Stimulated activated CD8-positive, alpha-beta memory T cell treated with anti-CD3 and anti-CD28 coated beads, Interleukin-4, amount 100 ng/mL, for 24 hours (primary cell): ENCODE measurements around the gene ARSB.
"Not testable (repeated sequence)": the region's sequence is repeated elsewhere in the genome, so short reads cannot be mapped to it uniquely, and the experiment has no call there.

ENCODE experiments used
- DNase-seq: peaks from one replicate; pipeline ENCODE4 v3.0.0-alpha.2; 2020; ENCODE audit warnings: low read depth

ARSB gene

GRCh38 chr5:78903353-78903752 is 81.8 kb downstream of the ARSB start:
- no peak for DNase-seq

GRCh38 chr5:78899922-78900362 is 85.2 kb downstream of the ARSB start:
- DNase-seq: no peak

GRCh38 chr5:78896132-78896531 is 89.0 kb downstream of the ARSB start:
- DNase-seq: no peak

GRCh38 chr5:78895616-78896015 is 89.5 kb downstream of the ARSB start:
- no peak for DNase-seq

- no peak for DNase-seq
Measured at GRCh38 chr5:78893940-78894677, 91.0 kb downstream of the ARSB start.

- no peak for DNase-seq
Measured at GRCh38 chr5:78890667-78891379, 94.3 kb downstream of the ARSB start.

- no peak for DNase-seq
Measured at GRCh38 chr5:78889369-78890140, 95.6 kb downstream of the ARSB start.

GRCh38 chr5:78888580-78889368 is 96.3 kb downstream of the ARSB start:
- DNase-seq: no peak

- no peak for DNase-seq
Measured at GRCh38 chr5:78887384-78888118, 97.6 kb downstream of the ARSB start.

GRCh38 chr5:78886341-78887230 is 98.5 kb downstream of the ARSB start:
- no peak for DNase-seq

- no peak for DNase-seq
Measured at GRCh38 chr5:78881884-78882283, 103.2 kb downstream of the ARSB start.

- DNase-seq: no peak
Measured at GRCh38 chr5:78879516-78879915, 105.6 kb downstream of the ARSB start.

GRCh38 chr5:78866076-78866475 is 119.0 kb downstream of the ARSB start:
- not testable (repeated sequence) for DNase-seq

- DNase-seq: no peak
Measured at GRCh38 chr5:78858364-78858763, 126.7 kb downstream of the ARSB start.

- DNase-seq: no peak
Measured at GRCh38 chr5:78855026-78855425, 130.1 kb downstream of the ARSB start.

GRCh38 chr5:78851891-78852290 is 133.2 kb downstream of the ARSB start:
- DNase-seq: not testable (repeated sequence)

GRCh38 chr5:78845470-78845869 is 139.6 kb downstream of the ARSB start:
- DNase-seq: no peak

- DNase-seq: no peak
Measured at GRCh38 chr5:78843436-78843835, 141.7 kb downstream of the ARSB start.

GRCh38 chr5:78841767-78842166 is 143.3 kb downstream of the ARSB start:
- no peak for DNase-seq

- DNase-seq: no peak
Measured at GRCh38 chr5:78838753-78839152, 146.4 kb downstream of the ARSB start.
